CD4-positive, CD25-positive, alpha-beta regulatory T cell (primary cell): ENCODE results near the gene ROBO2. TPM values are rescaled to one million over a fixed set of nuclear protein-coding genes. Genes with fewer than 3 reads are reported as not detected.

Source experiments
- ATAC-seq, 2 donors: fragments of 150-1000 bp; cut with Tn5 transposase; one replicate each; pipeline ENCODE4 v1.10.0; 2021; ENCODE audit warnings: low read depth in 2 of 2, moderate number of reproducible peaks in 2 of 2, moderate library complexity in 1 of 2
- DNase-seq, 3 donors: peaks; one replicate each; pipeline versions ENCODE4 v3.0.0 to v3.0.0-alpha.2; 2012 to 2022; ENCODE audit warnings: mixed read lengths in 1 of 3
- H3K27ac ChIP-seq: one replicate; pipeline ENCODE4 v1.7.0; 2013; ENCODE audit warnings: mild to moderate bottlenecking, low read length; ENCODE audit not compliant: insufficient read depth, poor library complexity, severe bottlenecking
- H3K27me3 ChIP-seq: one replicate; pipeline ENCODE4 v1.7.0; 2013; ENCODE audit warnings: low read length; ENCODE audit not compliant: control insufficient read depth, insufficient read depth
- H3K36me3 ChIP-seq: one replicate; pipeline ENCODE4 v1.7.0; 2013; ENCODE audit warnings: mild to moderate bottlenecking, low read length, moderate library complexity; ENCODE audit not compliant: control insufficient read depth, insufficient read depth
- H3K4me1 ChIP-seq: 2 replicates; pipeline ENCODE4 v1.7.0; 2013; ENCODE audit warnings: mild to moderate bottlenecking, low read length; ENCODE audit not compliant: insufficient read depth, control insufficient read depth, poor library complexity, severe bottlenecking
- H3K4me3 ChIP-seq: one replicate; pipeline ENCODE4 v1.7.0; 2013; ENCODE audit warnings: low read depth, mild to moderate bottlenecking, low read length, moderate library complexity
- H3K9me3 ChIP-seq, 2 experiments: 1 replicate in 1 of 2; 2 replicates in 1 of 2; pipeline ENCODE4 v1.7.0; 2013; ENCODE audit warnings: low read length in 2 of 2, mild to moderate bottlenecking in 1 of 2, moderate library complexity in 1 of 2; ENCODE audit not compliant: control insufficient read depth in 2 of 2
- H3K27ac Mint-ChIP-seq, 3 donors: one replicate each; pipeline ENCODE4 v1.8.0; 2020 to 2022; ENCODE audit warnings: mild to moderate bottlenecking in 3 of 3, mixed read lengths in 3 of 3, moderate library complexity in 2 of 3
- H3K27me3 Mint-ChIP-seq: one replicate; pipeline ENCODE4 v1.8.0; 2022; ENCODE audit warnings: mild to moderate bottlenecking, mixed read lengths
- H3K36me3 Mint-ChIP-seq: one replicate; pipeline ENCODE4 v1.8.0; 2020; ENCODE audit warnings: mixed read lengths
- H3K4me1 Mint-ChIP-seq, 4 donors: one replicate each; pipeline ENCODE4 v1.8.0; 2020 to 2022; ENCODE audit warnings: mixed read lengths in 4 of 4, mild to moderate bottlenecking in 1 of 4
- H3K4me3 Mint-ChIP-seq, 4 donors: one replicate each; pipeline ENCODE4 v1.8.0; 2020 to 2022; ENCODE audit warnings: mild to moderate bottlenecking in 4 of 4, mixed read lengths in 4 of 4, moderate library complexity in 3 of 4
- H3K9me3 Mint-ChIP-seq, 7 donors: one replicate each; pipeline ENCODE4 v1.8.0; 2020 to 2022; ENCODE audit warnings: mixed read lengths in 7 of 7, mild to moderate bottlenecking in 3 of 7, moderate library complexity in 2 of 7
- polyA plus RNA-seq, 4 donors: library from polyadenylated mRNA; unstranded; fragments of 300-500 nt; fragmentation: Illumina TruSeq; gene quantifications; one replicate each; pipeline ENCODE4 v1.2.3, GENCODE V29; 2021
- total RNA-seq: library from RNA; stranded (reverse); gene quantifications from one replicate; pipeline ENCODE4 v1.2.3, GENCODE V29; 2022

The ROBO2 gene
- total and polyA plus RNA-seq, 5 donors from 2014 or later, result not detected

DNA sequence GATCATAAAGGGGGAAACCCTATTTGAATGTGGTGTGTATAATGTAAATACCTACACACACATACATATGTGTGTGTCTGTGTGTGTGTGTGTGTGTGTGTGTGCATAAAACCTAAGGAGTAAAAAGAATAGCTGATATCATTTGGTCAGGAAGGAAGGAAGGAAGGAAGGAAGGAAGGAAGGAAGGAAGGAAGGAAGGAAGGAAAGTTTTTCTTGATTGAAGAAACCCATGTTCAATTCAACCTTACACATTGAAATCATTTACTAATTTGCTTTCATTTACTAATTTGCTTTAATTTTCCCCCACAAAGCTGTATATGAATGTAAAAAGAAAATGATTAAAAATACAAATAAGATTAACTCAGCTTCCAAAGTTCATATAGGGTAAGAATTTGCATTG lies 386.6 kb downstream of the ROBO2 start:
- no peaks in the 10 kb centered on the region for H3K36me3 ChIP-seq
- DNase-seq (no peak), ATAC-seq (no peak)
- H3K9me3 ChIP-seq, result peaks cover 0 to 5% of the 10 kb centered on the region in 2 experiments
- H3K27me3 ChIP-seq, result no peaks in the 10 kb centered on the region
- H3K27ac ChIP-seq, result no peak overlapping the region
- peaks cover 0 to 13% (median 7%) of the 10 kb centered on the region in 7 donors for H3K9me3 Mint-ChIP-seq
- H3K27me3 Mint-ChIP-seq, result no peaks in the 10 kb centered on the region
- H3K4me1 ChIP-seq, result no peaks in the 10 kb centered on the region
- H3K36me3 Mint-ChIP-seq, result no peaks in the 10 kb centered on the region
- H3K4me3 Mint-ChIP-seq, result no peak overlapping the region
- H3K4me1 Mint-ChIP-seq, result no peaks in the 10 kb centered on the region
- H3K4me3 ChIP-seq, result no peak overlapping the region
- no peak overlapping the region for H3K27ac Mint-ChIP-seq

GRCh38 chr3:77427528-77427927 lies 387.6 kb downstream of the ROBO2 start:
- Histone ChIP-seq H3K36me3 (no peaks in the 10 kb centered on the region), H3K4me3 (no peak overlapping the region), H3K27ac (no peak overlapping the region), H3K4me1 (no peaks in the 10 kb centered on the region), H3K9me3 (peaks cover 0 to 2% of the 10 kb centered on the region in 2 experiments), H3K27me3 (no peaks in the 10 kb centered on the region)
- Mint-ChIP-seq H3K27me3 (no peaks in the 10 kb centered on the region), H3K4me3 (no peak overlapping the region), H3K36me3 (no peaks in the 10 kb centered on the region), H3K27ac (no peak overlapping the region), H3K9me3 (peaks cover 0 to 16% (median 7%) of the 10 kb centered on the region in 7 donors), H3K4me1 (no peaks in the 10 kb centered on the region)
- DNase-seq, result no peak
- ATAC-seq, result no peak

DNA sequence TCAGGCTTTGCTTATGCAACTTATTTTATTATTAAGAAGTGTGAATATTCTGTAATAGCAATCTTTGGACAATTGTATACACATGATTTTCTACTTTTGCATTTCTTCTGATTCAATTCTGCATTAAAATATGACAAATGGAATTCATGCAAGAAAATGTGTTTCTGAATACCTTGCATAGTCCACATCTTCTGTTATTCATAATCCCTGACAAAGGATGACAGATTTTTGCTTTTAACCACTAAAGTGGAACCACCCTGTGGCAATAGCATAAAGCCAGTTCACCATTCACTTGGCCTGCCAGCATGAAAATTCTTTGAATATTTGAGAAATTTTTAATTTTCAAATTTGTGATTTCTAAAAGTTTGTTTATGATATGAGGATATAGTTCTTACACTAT lies 397.0 kb downstream of the ROBO2 start:
- H3K9me3 ChIP-seq, result peaks cover 3 to 10% of the 10 kb centered on the region in 2 experiments
- no peaks in the 10 kb centered on the region for H3K36me3 Mint-ChIP-seq
- ATAC-seq (no peak), DNase-seq (no peak)
- no peaks in the 10 kb centered on the region for H3K27me3 Mint-ChIP-seq
- no peak overlapping the region for H3K27ac Mint-ChIP-seq
- no peaks in the 10 kb centered on the region for H3K4me1 Mint-ChIP-seq
- no peaks in the 10 kb centered on the region for H3K36me3 ChIP-seq
- no peak overlapping the region for H3K4me3 Mint-ChIP-seq
- no peaks in the 10 kb centered on the region for H3K4me1 ChIP-seq
- no peaks in the 10 kb centered on the region for H3K27me3 ChIP-seq
- H3K4me3 ChIP-seq, result no peak overlapping the region
- H3K9me3 Mint-ChIP-seq, result peaks cover 1 to 36% (median 10%) of the 10 kb centered on the region in 7 donors
- no peak overlapping the region for H3K27ac ChIP-seq

DNA sequence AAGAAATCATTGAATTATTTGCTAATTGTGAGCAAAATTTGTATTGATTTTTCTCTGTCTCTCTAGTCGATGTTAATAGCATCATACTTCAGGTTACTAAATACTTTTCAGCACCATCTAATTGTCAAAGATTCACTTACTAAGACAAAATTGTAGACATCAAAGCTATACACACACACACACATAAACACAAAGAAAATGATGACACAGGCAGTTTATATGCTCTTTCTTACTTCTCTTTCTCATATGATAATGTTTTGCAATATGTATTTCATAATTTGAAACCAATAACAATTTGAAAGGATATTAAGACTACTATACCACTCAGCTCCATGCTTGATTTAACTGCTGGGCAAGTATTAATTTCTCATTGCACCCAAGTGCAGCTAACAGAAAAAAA lies 406.2 kb downstream of the ROBO2 start:
- ATAC-seq, result no peak
- Mint-ChIP-seq H3K4me3 (no peak overlapping the region), H3K9me3 (peaks cover 0 to 13% (median 2%) of the 10 kb centered on the region in 7 donors), H3K27me3 (no peaks in the 10 kb centered on the region), H3K36me3 (no peaks in the 10 kb centered on the region), H3K27ac (no peak overlapping the region), H3K4me1 (no peaks in the 10 kb centered on the region)
- Histone ChIP-seq H3K27me3 (no peaks in the 10 kb centered on the region), H3K4me3 (no peak overlapping the region), H3K36me3 (no peaks in the 10 kb centered on the region), H3K27ac (no peak overlapping the region), H3K4me1 (no peaks in the 10 kb centered on the region), H3K9me3 (no peaks in the 10 kb centered on the region)
- DNase-seq, result no peak

DNA sequence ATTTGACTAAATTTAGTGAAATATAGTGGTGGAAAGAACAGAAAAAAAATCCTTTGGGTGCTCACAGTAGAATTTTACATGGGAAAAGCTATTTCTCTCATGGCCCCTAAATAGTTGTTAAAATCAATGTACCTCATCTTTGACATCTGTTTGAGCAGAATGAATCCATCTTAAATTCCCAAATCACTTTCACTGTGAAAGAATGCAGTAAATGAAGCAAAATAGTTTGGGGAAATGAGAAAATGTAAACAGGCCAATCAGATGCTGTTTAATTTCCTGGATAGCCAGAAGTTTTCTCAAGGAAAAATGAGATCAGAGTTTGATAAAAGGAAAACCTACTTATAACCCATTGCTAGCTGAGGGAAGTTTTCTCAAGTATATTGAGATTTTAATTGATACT lies 406.9 kb downstream of the ROBO2 start:
- no peak for ATAC-seq

DNA sequence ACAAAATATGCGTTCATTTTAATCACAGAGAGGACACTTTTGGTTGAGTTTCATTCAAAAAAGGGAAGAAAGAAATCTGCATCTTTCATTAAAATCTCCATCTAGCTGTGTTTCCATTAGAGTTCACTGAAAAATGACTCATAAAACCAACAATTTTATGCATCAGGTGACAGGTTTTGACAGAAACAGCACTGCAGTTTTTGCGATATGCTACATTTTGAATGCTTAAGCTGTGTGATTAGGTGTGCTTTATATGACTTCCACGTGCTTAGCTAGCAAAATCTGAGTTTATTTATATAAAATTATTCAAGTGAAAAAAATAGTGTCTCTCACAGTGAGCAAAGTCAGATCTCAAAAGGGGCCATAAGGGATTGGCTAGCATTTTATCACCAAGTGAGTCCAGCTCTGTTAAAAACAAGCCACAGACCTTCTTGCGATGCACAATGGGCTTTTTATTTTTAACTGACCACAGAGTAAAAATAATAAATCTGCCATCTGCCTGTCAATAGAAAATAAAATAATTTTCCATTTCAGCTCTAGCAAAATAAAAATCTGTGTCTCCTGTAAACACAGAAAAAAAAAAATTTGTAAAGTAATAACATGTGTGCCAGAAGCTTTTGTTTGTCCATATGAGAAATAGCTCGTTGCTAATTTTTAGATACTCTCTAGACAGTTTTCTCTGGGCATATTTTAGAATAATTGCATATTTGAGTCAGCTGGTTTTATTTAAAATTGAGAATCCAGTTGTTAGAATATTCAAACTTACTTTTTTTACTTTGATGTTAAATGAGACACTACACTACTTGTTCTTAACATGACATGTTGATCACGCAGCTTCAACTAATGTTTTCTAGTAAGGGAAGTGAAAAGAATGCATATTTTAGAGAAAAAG lies 409.8 kb downstream of the ROBO2 start:
- no peaks in the 10 kb centered on the region for H3K4me1 ChIP-seq
- H3K4me3 ChIP-seq, result no peak overlapping the region
- H3K27me3 ChIP-seq, result no peaks in the 10 kb centered on the region
- no peaks in the 10 kb centered on the region for H3K27me3 Mint-ChIP-seq
- ATAC-seq (no peak), DNase-seq (no peak)
- H3K4me1 Mint-ChIP-seq, result no peaks in the 10 kb centered on the region
- H3K27ac ChIP-seq, result no peak overlapping the region
- H3K27ac Mint-ChIP-seq, result no peak overlapping the region
- H3K36me3 ChIP-seq, result no peaks in the 10 kb centered on the region
- H3K36me3 Mint-ChIP-seq, result no peaks in the 10 kb centered on the region
- no peak overlapping the region for H3K4me3 Mint-ChIP-seq
- H3K9me3 ChIP-seq, result peaks cover 2 to 3% of the 10 kb centered on the region in 2 experiments
- peaks cover 0 to 30% (median 4%) of the 10 kb centered on the region in 7 donors for H3K9me3 Mint-ChIP-seq

More for the DNA sequence above, 406.9 kb downstream of the ROBO2 start:
- no peaks in the 10 kb centered on the region for H3K36me3 Mint-ChIP-seq
- DNase-seq, result no peak
- H3K4me1 ChIP-seq, result no peaks in the 10 kb centered on the region
- H3K4me3 Mint-ChIP-seq, result no peak overlapping the region
- no peaks in the 10 kb centered on the region for H3K4me1 Mint-ChIP-seq
- H3K9me3 Mint-ChIP-seq, result peaks cover 0 to 12% (median 2%) of the 10 kb centered on the region in 7 donors
- no peaks in the 10 kb centered on the region for H3K27me3 Mint-ChIP-seq
- no peak overlapping the region for H3K27ac Mint-ChIP-seq
- H3K9me3 ChIP-seq, result no peaks in the 10 kb centered on the region
- H3K36me3 ChIP-seq, result no peaks in the 10 kb centered on the region
- H3K4me3 ChIP-seq, result no peak overlapping the region
- H3K27ac ChIP-seq, result no peak overlapping the region
- H3K27me3 ChIP-seq, result no peaks in the 10 kb centered on the region

DNA sequence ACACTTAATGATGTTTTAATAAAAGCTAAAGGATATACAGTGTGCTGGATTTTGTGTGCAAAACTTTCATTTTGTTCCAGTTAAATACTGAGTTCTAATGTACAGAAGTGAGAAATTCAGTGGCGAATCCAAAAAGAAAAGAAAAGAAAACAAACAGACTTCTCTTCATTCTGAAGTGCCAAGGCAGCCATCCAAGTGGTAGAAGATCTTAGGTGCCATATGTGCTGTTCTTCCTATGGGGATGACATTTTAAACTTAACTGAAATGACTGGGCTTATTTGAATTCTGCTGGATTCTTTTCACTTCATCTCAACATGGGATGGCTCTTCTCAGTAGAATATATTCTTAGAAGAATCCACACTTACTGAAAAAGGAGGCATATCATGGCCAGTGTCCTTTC lies 416.5 kb downstream of the ROBO2 start:
- no peaks in the 10 kb centered on the region for H3K27me3 Mint-ChIP-seq
- no peaks in the 10 kb centered on the region for H3K36me3 Mint-ChIP-seq
- DNase-seq (no peak), ATAC-seq (no peak)
- no peaks in the 10 kb centered on the region for H3K36me3 ChIP-seq
- H3K27me3 ChIP-seq, result no peaks in the 10 kb centered on the region
- H3K9me3 Mint-ChIP-seq, result peaks cover 1 to 39% (median 13%) of the 10 kb centered on the region in 7 donors
- H3K27ac ChIP-seq, result no peak overlapping the region
- H3K4me1 Mint-ChIP-seq, result no peaks in the 10 kb centered on the region
- no peak overlapping the region for H3K4me3 ChIP-seq
- H3K4me3 Mint-ChIP-seq, result no peak overlapping the region
- H3K9me3 ChIP-seq, result peaks cover 4 to 6% of the 10 kb centered on the region in 2 experiments
- H3K4me1 ChIP-seq, result no peaks in the 10 kb centered on the region
- H3K27ac Mint-ChIP-seq, result no peak overlapping the region

DNA sequence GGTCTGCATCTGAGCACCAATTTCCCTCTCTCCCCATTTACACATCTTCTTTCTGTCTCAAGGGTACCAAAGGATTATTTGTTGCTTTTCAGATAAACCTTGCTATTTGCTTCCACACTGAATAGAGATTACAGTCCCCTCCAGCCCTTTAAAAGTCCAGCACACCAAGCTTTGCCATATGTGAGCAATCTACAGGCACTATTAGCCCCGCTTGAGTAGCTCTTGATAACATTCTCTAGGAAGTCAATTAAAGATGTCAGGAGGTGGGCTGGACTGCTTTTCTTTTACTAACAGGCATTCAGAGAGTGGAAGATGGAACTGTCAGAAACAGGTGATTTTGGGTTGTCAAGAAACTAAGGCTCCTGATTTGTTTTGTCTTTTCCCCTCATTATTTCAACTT lies 417.0 kb downstream of the ROBO2 start:
- no peak for ATAC-seq
- no peaks in the 10 kb centered on the region for H3K27me3 ChIP-seq

More for the DNA sequence above, 417.0 kb downstream of the ROBO2 start:
- Mint-ChIP-seq H3K4me3 (no peak overlapping the region), H3K27me3 (no peaks in the 10 kb centered on the region), H3K36me3 (no peaks in the 10 kb centered on the region), H3K9me3 (peaks cover 1 to 39% (median 13%) of the 10 kb centered on the region in 7 donors), H3K4me1 (no peaks in the 10 kb centered on the region), H3K27ac (no peak overlapping the region)
- DNase-seq, result no peak
- Histone ChIP-seq H3K36me3 (no peaks in the 10 kb centered on the region), H3K4me1 (no peaks in the 10 kb centered on the region), H3K4me3 (no peak overlapping the region), H3K27ac (no peak overlapping the region), H3K9me3 (peaks cover 4 to 6% of the 10 kb centered on the region in 2 experiments)
